Measurements from ENCODE around the gene DNAJB1.
A peak's percentile ranks its signal among the peaks of the same experiment; 100 is the strongest.

DNA sequence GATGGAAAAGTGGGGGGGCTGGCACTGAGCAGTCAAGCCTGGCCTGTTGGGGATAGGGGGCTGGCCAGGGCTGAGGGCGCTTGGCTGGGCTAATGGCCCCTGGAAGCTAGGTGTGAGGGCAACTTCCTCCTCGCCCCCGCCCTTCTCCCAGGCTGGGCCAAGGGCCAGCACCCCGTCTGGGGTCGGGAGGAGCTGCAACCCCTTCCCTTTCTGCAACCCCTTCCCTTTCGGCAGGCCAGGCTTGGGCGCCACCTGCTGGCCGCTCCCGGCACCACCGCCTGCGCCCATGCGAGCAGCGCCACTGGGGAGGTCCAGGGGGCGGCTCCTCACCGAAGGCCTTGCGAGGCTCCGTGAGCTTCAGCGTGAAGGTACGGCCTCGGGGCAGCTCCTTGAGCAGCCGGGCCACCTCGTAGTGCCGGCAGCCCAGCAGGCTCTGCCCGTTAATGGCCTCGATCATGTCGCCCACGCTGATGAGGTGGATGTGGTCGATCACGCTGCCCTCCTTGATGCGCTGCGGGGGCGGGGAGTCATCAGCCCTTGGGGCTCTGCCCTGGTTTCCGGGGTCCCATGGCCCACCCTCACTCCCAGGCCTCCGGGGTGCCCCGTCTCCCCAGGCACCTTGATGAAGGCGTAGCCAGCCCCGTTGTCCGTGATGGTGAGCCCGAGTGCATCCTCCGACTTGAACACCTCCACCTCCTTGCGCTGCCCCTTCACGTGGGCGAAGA is 38.1 kb downstream of the DNAJB1 start:
- TF ChIP-seq, protein P1, sequence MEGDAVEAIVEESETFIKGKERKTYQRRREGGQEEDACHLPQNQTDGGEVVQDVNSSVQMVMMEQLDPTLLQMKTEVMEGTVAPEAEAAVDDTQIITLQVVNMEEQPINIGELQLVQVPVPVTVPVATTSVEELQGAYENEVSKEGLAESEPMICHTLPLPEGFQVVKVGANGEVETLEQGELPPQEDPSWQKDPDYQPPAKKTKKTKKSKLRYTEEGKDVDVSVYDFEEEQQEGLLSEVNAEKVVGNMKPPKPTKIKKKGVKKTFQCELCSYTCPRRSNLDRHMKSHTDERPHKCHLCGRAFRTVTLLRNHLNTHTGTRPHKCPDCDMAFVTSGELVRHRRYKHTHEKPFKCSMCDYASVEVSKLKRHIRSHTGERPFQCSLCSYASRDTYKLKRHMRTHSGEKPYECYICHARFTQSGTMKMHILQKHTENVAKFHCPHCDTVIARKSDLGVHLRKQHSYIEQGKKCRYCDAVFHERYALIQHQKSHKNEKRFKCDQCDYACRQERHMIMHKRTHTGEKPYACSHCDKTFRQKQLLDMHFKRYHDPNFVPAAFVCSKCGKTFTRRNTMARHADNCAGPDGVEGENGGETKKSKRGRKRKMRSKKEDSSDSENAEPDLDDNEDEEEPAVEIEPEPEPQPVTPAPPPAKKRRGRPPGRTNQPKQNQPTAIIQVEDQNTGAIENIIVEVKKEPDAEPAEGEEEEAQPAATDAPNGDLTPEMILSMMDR (IDR thresholded peaks at IDR 0.05 in 4 of 5, conservative IDR thresholded peaks at IDR 0.05 in 1 of 5) = peak in 4 of 5 experiments; percentile 51 to 76 (median 66)
- no peak for TF ChIP-seq POLR2A (IDR thresholded peaks at IDR 0.05)
